ENCODE results near the gene FAM20B.
"Not testable (repeated sequence)": the region's sequence is repeated elsewhere in the genome, so short reads cannot be mapped to it uniquely, and the experiment has no call there.

FAM20B gene, protein sequence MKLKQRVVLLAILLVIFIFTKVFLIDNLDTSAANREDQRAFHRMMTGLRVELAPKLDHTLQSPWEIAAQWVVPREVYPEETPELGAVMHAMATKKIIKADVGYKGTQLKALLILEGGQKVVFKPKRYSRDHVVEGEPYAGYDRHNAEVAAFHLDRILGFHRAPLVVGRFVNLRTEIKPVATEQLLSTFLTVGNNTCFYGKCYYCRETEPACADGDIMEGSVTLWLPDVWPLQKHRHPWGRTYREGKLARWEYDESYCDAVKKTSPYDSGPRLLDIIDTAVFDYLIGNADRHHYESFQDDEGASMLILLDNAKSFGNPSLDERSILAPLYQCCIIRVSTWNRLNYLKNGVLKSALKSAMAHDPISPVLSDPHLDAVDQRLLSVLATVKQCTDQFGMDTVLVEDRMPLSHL

DNA sequence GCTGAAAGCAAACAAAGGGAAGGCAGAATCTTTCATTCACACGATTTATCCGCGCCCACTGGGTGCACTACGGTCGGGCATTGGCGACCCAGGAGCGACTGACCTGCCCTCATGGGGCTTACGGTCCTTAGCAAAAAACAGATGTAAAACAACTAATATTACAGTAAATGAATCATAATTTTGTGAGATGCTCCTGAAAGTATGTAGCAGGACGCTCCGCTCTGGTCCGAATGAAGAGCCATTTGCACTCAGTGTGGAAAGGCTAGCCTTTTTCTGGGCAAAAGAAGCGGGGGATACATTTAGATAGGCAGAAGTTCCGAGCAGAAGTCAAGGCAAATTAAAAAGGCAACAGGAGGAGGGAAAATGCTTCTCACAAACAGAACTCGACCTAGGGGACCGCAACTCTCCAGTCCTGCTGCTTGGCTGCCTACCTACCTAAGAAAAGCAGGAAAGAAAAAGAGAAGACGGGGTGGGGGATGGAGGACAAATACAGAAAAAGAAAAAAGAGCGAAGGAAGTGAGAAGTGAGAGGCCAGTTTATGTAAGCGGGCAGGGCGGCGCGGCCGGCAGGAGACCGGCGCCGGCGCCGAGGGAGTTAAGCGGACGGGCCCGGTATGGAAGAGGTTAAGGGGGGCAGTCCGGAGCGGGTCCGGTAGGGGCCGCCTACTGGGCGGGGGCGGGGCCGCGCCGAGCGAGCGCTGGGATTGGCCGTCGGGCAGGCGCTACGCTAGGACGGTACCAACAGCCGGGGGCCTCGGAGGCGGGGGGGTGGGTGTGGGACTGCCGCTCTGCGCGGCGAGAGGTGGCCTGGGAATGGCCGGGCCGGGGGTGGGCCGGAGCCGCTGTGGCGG is at the start of gene FAM20B:
TSS of gene FAM20B (plus strand) at position 770 of the 850 bp plus-strand sequence. CDS start 17,954 bp downstream, outside the sequence.
- peak; percentile 81 for DNase-seq

DNA sequence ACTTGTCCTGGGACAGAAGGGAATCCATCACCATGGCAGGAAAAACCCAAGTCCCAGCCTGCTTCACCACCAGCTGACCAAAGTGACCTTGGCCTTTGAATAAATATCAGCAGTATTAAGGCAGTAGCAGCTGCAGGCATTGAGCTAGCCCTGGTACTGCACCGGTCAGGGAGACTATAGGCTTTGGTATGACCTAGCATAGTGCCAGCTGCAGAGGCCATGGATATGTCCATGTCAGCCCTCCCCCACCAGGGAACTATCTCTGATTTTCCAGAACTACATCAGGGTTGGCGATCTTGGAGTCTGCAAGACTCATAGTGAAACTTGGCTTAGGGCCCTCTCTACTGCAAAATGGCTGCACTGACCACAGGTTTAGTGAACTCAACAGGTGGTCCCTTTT is 49.2 kb upstream of the FAM20B start:
- DNase-seq: no peak

DNA sequence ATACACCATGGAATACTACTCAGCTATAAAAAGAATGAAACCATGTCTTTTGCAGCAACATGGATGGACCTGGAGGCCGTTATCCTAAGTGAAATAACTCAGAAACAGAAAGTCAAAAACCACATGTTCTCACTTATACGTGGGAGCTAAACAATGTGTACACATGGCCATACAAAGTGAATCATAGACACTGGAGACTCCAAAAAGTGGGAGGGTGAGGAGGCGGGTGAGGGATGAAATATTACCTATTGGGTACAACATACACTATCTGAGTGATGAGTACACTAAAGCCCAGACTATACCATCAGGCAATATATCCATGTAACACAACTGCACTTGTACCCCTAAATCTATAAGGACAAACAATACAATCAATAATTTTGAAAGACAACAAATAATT is 39.5 kb upstream of the FAM20B start:
- DNase-seq: no peak

DNA sequence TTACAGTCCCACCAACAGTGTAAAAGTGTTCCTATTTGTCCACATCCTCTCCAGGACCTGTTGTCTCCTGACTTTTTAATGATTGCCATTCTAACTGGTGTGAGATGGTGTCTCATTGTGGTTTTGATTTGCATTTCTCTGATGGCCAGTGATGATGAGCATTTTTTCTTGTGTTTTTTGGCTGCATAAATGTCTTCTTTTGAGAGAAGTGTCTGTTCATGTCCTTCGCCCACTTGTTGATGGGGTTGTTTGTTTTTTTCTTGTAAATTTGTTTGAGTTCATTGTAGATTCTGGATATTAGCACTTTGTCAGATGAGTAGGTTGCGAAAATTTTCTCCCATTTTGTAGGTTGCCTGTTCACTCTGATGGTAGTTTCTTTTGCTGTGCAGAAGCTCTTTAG is 37.5 kb upstream of the FAM20B start:
- DNase-seq: not testable (repeated sequence)

DNA sequence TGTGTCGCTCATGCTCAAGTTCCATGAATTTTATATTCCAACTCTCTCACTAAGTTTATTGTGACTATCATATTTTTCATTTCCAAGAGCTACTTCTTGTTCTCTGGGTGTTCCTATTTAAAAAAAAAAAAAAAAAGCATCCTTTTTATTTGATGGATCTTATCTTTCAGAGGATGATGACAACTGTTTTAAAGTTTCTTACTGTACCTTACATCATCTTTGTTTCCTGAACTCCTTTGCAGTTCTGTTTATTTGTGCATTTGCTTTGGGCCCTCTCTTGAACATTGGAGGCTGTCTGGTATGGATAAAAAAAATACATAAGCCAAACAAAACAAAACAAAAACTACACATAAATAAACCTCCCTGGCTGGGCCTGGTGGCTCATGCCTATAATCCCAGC is 32.1 kb upstream of the FAM20B start:
- no peak for DNase-seq

DNA sequence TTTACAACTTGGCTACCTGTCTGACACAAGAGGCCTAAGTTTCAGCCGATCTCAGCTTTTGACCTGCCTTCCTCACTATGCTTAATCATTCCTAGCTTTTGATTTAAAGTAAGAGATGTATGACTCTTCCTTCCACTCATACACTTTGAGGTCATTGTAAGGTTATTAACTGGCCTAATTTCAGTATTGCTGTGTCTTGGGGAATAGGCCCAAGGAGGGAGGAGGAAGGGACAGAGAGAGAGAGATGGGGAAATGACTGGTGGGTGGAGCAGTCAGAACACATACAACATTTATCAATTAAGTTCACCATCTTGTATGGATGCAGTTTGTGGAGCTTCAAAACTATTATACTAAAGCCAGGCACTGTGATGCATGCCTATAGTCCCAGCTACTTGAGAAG is 28.3 kb upstream of the FAM20B start:
- no peak for DNase-seq

DNA sequence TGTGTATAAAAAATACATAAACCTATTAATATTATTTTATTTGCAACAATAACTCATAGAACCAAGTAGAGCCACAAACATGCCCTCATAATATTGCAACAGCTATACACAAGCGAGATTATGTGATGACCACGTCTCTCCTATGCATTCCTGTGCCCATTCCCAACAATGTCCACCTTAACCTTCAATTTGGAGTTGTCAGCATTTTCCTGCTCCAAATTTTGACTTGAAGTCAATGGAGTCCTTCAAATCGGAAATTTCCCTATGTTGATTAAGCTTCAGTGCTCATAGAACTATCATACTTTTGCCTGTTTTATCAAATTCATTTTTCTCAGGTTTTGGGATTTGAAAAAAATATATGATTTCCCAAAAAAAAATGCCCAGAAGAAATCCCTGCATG is 27.4 kb upstream of the FAM20B start:
- DNase-seq: no peak

DNA sequence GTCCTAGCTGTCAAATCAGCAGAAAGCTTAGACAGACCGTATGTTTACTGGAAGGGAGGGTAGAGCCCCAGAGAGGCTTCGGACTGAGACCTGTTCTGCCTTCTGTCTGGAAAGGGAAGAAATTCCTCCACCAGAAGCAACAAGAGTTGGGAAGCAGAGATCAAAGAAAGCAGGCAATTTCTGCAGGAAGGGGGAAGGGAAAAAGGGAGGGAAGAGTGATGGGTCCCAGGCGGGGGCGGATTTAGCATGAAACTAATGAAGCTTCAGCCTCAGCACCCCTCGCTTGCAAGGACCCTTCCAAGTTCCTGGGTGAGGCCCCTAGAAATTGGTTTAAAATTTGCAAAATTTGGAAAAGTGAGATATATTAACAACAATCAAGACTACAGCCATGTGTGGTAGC is 26.6 kb upstream of the FAM20B start:
- DNase-seq: no peak

DNA sequence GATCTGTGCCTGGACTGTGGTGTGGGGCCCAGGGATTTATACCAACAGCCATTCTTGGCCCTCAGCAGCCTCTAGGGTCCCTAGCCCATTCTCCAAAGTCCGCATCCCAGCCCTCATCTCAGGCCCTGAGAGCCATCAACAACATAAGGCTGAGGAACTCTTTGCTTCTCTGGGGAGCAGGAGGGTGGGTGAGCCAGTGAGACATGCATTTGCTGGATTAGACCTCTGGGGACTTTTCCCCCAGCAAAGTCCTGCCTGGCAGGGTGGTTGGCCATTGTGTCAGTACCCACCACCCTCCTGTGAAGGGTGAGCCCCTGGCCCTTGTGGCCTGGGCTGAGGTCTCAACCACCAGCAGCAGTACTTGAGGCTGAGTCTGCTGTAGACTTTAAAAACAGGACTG is 24.2 kb upstream of the FAM20B start:
- DNase-seq: no peak

DNA sequence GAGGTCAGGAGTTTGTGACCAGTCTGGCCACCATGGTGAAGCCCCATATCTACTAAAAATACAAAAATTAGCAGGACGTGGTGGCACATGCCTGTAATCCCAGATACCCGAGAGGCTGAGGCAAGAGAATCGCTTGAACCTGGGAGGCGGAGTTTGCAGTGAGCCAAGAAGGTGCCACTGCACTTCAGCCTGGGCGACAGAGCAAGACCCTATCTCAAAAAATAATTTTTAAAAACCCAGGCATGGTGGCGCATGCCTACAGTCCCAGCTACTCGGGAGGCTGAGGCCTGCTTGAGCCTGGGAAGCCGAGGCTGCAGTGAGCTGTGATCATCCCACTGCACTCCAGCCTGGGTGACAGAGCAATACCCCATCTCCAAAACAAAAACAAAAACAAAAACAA is 23.6 kb upstream of the FAM20B start:
- not testable (repeated sequence) for DNase-seq

DNA sequence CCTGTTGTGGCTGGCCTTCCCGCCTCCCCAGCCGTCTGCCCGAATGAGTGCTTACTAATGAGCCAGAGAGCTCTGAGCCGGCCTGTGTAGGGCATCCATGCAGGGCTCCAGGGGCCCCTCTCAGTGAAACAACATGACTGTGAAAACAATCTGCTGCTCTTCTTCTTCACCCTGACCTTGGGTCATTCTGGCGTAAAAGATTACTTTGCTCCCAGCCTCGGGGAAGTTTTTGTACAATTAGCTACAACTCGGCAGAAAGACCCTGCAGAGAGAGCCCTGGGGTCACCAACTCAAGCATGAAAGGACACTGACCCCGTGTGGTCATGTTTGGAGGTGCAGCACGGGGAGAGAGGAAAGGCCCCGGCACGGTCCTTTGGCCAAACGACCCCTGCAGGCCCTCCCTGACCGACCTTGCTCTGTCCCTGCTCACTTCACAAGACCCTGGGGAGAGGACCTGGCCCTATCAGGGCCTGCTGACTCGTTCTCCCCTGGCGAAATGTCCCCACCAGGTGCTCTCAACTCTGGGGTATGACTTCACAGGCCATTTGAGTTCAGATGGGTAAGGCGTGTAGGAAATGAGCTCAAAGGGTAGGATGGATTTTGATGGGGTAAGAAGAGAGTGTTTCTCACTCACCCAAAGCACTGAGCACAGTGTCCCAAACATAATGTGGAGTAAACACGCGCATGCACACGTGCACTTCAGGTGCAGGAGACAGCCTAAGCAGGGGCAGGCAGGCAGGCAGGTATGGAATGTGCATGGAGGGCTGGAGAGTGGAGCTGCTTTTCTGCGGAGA is 22.9 kb upstream of the FAM20B start:
- DNase-seq: peak; percentile 33

DNA sequence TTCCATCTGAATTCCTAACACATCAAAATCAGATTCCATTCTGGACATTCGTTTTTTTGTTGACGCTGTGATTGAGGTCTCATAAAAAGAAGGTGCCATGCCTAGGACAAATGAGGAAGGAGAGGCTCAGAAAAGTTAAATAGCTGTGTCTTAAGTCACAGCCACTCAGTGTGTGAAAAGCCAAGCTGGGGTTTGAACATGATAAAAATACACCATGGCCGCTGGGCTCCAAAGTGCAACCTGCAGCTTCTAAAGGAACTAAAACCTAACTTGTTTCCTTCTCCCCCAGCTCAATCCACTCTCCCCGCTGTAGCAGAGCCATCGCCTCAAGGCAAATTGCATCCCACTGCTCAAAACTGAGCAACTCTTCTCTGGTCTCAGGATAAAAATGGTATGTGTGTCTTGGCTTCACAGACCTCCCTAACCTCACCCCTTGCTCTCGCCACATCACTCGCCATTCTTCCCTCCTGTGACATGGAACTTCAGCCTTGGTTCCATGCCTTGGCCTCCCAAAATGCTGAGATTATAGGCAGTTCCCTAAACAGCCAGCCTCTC is 22.1 kb upstream of the FAM20B start:
- no peak for DNase-seq

DNA sequence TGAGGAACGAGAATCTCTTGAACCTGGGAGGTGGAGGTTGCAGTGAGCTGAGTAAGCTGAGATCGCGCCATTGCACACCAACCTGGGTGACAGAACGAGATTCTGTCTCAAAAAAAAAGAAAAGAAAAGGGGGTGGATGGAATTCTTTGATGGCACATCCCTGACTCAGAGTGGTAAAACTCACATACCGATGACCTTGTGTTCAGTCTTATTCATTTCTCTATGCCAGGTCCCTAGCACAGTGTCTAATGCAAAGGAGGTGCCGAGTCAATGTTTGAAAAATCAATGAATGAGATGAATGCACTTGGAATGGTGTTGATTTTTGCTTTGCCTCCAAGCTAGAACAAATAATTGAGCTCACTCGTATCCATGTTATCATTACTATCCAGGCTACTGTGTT is 18.5 kb upstream of the FAM20B start:
- DNase-seq: no peak

DNA sequence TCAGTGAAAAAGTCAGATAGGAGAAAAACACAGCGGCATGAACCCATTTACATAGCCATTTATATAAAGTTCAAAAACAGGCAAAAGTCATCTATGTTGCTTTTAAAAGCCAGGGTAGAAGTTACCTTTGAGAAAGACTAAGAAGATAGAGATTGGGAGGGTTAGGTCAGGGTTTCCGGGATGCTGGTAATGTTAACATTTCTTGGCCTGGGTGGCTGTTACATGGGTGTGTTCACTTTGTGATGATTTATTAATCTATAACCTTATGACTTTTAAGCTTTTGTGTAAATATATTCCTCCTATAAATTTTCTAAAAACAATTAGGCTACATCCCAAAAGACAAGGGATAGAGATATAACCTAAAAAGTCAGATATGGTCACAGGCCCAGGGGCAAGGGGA is 15.0 kb upstream of the FAM20B start:
- no peak for DNase-seq

DNA sequence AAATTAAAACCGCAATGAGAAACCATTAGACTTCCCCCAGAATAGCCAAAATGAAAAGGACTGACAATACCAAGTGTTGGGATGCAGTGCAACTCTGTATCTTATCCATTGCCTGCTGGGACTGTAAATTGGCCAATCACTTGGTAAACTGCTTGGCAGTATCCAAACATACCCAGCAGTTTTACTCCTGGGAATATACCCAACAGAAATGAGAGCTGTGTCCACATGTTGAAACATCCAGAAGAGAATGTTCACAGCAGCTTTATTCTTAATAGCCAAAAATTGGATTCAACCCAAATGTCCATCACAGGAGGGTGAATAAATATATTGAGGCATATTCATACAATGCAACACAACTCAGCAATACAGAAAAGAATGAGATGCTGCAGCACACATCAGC is 13.7 kb upstream of the FAM20B start:
- DNase-seq: no peak

DNA sequence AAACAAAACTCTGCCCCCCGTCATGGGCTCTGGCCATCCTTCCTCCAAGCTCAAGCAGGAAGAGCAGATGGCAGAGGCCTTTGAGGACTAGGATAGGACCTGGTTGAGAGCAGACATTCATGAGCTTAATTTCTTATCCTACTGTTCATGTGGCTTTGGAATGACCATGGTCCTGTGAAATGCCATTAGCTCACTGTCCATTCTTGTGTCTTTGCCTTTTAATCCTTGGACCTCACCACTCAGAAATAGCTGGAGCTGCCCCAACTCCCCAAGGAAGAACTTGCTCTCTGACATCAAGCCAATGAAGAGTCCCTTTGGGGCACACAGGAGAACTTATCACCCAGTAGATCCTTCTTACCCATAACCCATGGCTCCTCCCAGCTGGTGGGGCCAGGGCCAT is 11.6 kb upstream of the FAM20B start:
- DNase-seq: no peak

DNA sequence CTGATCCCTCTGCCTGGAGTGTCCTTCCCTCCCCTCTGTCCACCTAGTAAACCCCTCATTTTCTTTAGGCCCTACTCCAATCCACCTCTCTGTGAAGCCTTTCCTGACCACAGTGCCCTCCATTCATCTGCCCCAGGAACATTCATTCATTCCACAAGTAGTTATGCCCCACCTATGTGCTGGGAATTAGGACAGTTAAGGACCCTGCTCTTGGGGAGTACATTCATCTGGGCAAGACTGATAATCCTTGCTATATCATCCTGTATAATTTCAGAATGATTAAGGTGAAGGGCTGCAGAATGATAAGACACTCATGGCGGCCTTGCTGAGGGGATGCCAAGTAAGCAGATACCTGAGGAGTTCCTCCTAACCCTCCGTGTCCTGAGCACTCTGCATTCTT is 10.3 kb upstream of the FAM20B start:
- no peak for DNase-seq

DNA sequence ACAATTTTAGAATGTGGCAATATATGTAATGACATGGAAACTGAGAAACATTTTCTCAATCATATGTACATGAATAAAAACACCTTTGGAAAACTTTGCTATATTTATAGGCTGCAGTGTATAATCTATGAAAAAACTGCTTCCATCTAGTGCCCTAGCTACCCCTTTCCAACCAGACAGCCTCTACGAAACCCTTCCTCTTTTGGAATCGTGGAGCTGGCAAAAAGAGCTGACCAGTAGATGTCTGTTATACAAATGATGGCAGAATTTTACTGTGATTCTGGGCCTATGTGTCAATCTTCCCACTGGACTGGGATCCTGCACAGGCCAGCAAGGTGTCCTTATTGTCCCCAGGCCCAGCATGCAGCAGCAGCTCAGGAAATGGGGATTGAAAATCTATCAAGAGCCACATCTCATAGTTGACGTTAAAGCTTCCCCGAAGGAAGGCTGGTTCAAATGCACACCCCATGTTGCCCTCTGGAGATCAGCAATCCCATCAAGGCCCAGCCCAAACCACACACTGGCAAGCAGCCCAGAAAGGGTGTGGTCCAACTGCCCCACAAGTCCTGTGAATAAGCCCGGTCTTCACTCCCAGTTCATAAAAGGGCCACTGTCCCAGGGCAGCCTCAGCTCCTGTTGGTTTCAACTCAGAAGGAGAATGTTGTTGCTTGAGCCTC is 8.8 kb upstream of the FAM20B start:
- DNase-seq: no peak

DNA sequence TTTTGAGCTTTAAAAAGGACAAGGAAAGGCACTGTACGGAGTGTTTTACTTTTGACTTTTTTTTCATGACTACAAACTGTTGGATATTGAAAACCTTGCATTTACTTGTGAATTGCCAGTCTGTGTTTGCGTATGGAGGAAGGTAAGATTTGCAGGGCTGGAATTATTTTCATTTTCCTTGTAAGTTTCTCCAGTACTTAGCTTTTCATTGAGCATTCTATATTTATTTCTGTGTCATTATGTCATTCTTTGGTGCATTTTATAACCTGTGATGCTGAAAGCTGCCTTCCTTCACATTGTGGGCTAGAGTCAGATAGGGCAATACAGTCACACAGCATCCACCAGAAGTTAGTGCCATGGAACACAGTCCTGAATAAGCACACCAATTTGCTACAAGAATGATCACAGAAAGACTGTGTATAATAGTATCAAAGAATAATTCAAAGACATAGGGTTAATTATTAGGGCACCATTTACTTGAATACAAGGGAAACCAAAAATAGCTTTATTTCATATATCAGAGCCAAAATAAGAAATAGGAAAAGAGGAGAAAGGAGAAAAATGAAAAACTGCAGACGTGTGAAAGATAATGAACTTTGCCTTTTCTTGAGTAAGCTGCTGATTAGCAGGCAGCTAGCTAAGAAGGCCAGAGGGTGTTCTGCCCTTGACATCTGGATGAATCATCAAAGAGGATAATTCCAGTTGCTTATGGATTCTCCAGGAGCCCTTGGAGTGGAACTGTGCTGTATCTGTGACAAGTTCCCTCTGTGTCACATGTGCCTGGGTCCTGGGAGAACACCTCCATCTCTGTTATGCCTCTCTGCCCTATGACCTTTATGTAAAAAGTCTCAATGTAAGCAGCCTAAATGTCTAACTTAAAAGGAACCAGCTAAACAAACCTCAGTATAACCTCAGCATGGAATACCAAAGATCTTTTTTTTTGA is 8.0 kb upstream of the FAM20B start:
- DNase-seq: no peak

DNA sequence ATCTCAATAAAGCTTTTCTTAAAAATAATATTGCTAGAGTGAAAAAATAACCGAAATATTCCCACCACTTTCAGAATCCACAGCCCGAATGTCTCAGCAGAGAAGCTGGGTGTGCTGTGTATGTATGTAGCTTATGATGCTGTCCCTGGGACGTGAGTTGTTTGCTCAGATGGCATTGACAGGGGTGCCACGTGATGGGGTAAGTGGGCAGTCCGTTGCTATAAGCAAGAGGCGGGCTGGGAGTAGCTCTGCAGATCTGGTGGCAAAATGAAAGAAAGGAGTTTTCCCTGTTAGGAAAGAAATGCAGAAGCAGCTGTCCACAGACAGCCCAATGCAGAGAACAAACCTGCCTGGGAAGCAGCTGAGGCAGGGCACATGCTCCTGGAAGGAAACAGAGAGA is 3.8 kb upstream of the FAM20B start:
- no peak for DNase-seq

DNA sequence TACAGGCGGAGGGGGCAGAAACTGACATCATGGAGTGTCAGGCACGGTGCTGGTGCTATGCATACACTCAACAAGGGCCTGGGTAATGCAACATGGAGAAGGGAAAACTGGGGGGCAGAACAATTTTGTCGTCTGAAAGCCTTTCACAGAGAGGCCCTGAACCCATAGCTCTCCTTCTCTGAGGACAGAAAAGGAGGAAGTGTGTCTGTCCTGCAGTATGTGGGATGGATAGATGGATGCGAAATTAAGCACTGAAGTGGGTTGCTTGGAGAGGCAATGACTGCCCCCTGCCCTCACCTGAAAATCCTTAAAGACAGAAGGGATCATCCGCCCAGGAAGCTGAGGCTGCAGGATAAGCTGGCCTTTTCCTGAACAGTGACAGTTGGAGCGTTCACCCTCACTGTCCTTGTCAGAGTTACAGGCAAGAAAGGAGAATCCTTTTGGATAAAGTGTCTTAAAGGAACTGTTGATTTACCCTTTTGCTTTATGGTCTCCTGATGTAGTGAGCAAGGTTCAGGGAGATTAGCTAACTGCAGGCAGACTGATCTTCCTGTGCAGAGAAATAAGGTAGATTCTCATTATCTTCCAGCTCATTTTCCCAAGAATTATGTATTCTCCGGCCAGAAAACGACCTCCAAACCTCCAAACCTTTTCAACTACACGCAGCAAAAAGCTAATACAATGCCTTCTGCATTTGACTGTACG is 1.6 kb upstream of the FAM20B start:
- no peak for DNase-seq
